H1 (cell line): Measurements from ENCODE around the gene PEX6. TPM values are rescaled to one million over a fixed set of nuclear protein-coding genes. Genes with fewer than 3 reads are reported as not detected.

Experiments used
- ASH2L ChIP-seq: fragments of 200-600, 300-600 bp; sonication (generic); IDR thresholded peaks from one replicate; pipeline ENCODE4 v1.7.1; 2017; ENCODE audit warnings: low read length
- BCL11A ChIP-seq, 2 experiments: IDR thresholded peaks; one replicate each; pipeline ENCODE4 v1.6.1; 2011; ENCODE audit warnings: low read depth in 2 of 2, low read length in 2 of 2, mild to moderate bottlenecking in 2 of 2
- CHD7 ChIP-seq: fragments of 300-600 bp; sonication (generic); IDR thresholded peaks from 2 replicates; pipeline ENCODE4 v1.7.1; 2012; ENCODE audit warnings: low read length, moderate library complexity, mild to moderate bottlenecking, inconsistent platforms; ENCODE audit not compliant: insufficient replicate concordance
- CREB1 ChIP-seq: IDR thresholded peaks from 2 replicates; pipeline ENCODE4 v1.6.1; 2012; ENCODE audit warnings: inconsistent platforms
- KDM1A ChIP-seq: fragments of 200-600, 300-600 bp; sonication (generic); IDR thresholded peaks from 2 replicates; pipeline ENCODE4 v1.7.1; 2016; ENCODE audit warnings: mild to moderate bottlenecking, low read length, borderline replicate concordance
- KDM5A ChIP-seq: fragments of 200-600 bp; IDR thresholded peaks from 2 replicates; pipeline ENCODE4 v1.7.1; 2012; ENCODE audit warnings: mild to moderate bottlenecking, low read length, inconsistent platforms, mixed read lengths
- NANOG ChIP-seq: IDR thresholded peaks from 2 replicates; pipeline ENCODE4 v1.6.1; 2011; ENCODE audit warnings: low read length, low read depth, mild to moderate bottlenecking, inconsistent platforms; ENCODE audit not compliant: insufficient read depth, poor library complexity, severe bottlenecking
- POLR2A ChIP-seq, 2 experiments: IDR thresholded peaks; 1 replicate in 1 of 2; 2 replicates in 1 of 2; pipeline ENCODE4 v1.6.1; 2011; ENCODE audit warnings: low read depth in 2 of 2, low read length in 2 of 2, mild to moderate bottlenecking in 2 of 2; ENCODE audit errors: control extremely low read depth in 1 of 2
- SAP30 ChIP-seq: fragments of 300-600 bp; sonication (generic); IDR thresholded peaks from 2 replicates; pipeline ENCODE4 v1.7.1; 2012; ENCODE audit warnings: low read length, moderate library complexity, mild to moderate bottlenecking, inconsistent platforms; ENCODE audit not compliant: insufficient read depth, insufficient replicate concordance
- SP4 ChIP-seq: IDR thresholded peaks from 2 replicates; pipeline ENCODE4 v1.6.1; 2012; ENCODE audit warnings: low read length, inconsistent platforms
- TCF12 ChIP-seq: IDR thresholded peaks from 2 replicates; pipeline ENCODE4 v1.6.1; 2011; ENCODE audit warnings: low read depth, mild to moderate bottlenecking, low read length
- TEAD4 ChIP-seq: IDR thresholded peaks from 2 replicates; pipeline ENCODE4 v1.6.1; 2012; ENCODE audit warnings: low read depth, low read length, inconsistent platforms, mixed read lengths
- polyA plus RNA-seq, 7 experiments: library from polyadenylated mRNA; depleted of rRNA in 3 of 7; stranded (reverse) in 5 of 7; unstranded in 2 of 7; fragments of >200 nt in 5 of 7; fragments of 200-250 nt in 2 of 7; gene quantifications; 1 replicate in 5 of 7; 2 replicates in 1 of 7; 4 replicates in 1 of 7; pipeline versions ENCODE4 v1.2.1 to v1.2.3, GENCODE V29; 2011 to 2013; ENCODE audit warnings: missing spikeins in 2 of 7, mixed read lengths in 2 of 7
- total RNA-seq: library from RNA; stranded (reverse); fragmentation: NEBNext Ultra II Directional; extraction: Animal tissue kit (Norgen Biotek cat#: 25700); gene quantifications from 2 replicates; pipeline ENCODE4 v1.2.1, GENCODE V29; 2021

The PEX6 gene
- total and polyA plus RNA-seq, 2 of the 8 experiments (the other 6 are each of a cell fraction or from before 2014, with no cell fraction given) = 6.4 to 12.5 TPM

DNA sequence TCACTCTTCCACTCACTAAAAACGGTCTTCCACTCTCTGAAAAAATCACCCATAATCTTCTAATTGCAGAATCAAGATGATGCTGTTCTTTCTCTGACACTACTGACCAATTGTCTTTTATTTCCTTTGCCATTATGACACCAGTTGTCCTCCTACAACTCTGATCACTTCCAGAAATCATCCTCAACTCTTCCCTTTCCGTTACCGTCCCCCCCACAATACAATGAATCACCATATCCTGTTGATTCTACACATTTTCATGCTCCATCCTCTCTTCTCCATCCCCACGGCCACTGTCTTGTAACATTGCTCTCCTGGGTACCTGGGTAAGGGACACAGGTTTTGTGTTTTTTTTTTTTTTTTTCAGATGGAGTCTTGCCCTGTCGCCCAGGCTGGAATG lies 2.9 kb upstream of the PEX6 start (continued):
- TF ChIP-seq CHD7 = no peak
- TF ChIP-seq BCL11A (IDR thresholded peaks at IDR 0.05; ENCODE audit: low read depth in 2 of 2, low read length in 2 of 2) = no peak
- no peak for TF ChIP-seq NANOG
- no peak for TF ChIP-seq CREB1
- TF ChIP-seq SAP30 = no peak
- TF ChIP-seq ASH2L = no peak
- TF ChIP-seq POLR2A (IDR thresholded peaks at IDR 0.05; ENCODE audit: control extremely low read depth in 1 of 2, low read depth in 2 of 2, low read length in 2 of 2) = no peak
- no peak for TF ChIP-seq SP4
- TF ChIP-seq KDM5A = no peak
- TF ChIP-seq TCF12 = no peak
- no peak for TF ChIP-seq TEAD4
- no peak for TF ChIP-seq KDM1A
